GM15510 (cell line): ENCODE measurements around the gene WAS.

ENCODE experiments used
- POLR2A ChIP-seq: IDR thresholded peaks from 3 replicates; pipeline ENCODE4 v1.6.1; 2011; ENCODE audit warnings: borderline replicate concordance; ENCODE audit not compliant: insufficient read length; ENCODE audit errors: extremely low read depth

The WAS gene

DNA sequence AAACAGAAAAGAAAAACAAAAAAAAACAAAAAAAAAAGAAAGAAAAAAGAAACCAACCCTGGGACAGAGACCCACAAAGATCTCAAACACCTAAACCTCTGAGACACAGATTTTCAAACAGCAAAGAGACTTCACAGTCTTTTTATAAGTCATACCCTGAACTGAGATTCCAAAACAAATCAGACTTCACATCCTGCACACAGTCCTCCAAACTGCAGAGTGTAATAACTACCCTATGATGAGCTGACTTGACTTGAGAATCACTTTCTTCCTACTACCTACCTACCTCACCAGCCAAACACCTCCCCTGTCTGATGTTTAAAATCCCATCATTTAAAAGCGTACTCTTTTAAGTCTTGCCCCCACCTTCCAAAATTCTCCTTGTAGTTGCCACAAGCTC, 52.7 kb downstream of the WAS start:
- no peak for TF ChIP-seq POLR2A

DNA sequence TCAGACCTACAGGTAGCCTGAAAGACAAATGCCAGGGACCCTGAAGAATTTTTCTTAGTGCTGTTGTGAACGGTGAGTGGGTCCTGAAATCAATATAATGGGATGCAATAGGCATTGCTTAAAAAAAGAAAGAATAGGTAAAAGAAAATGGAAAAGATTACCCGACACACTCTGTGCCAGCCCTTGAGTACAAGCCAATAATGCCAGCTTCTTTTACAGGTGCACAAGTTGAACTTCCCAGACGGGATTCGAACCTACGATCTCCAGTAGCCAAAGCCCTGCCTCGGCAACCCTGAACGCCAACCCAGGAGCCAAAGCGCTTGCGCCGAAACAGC, 53.2 kb downstream of the WAS start:
- no peak for TF ChIP-seq POLR2A

GRCh38 chrX:48737213-48737938, 53.8 kb downstream of the WAS start:
- TF ChIP-seq POLR2A: peak; percentile 66

DNA sequence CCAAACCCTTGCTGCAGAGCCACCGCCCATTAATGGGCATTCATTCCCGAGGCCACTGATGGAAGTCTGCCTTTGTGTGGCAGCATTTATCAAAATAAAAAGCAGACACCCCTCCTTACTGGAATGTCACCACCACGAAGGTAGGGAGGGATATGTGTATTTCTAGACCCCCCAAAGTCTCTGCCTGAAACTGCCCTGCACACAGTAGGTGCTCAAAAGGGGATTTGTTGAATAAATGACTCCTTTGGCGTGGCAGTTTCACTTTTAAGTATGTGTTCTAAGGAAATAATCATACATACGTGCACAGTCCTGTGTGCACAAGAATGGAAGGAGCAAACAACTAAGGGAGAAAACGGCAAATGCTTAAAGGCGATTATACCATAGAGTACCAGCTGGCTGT, 54.3 kb downstream of the WAS start:
- no peak for TF ChIP-seq POLR2A
